Thoracic aorta (tissue), 2 donors: Measurements from ENCODE around the gene EXOC6B. TPM values are rescaled to one million over a fixed set of nuclear protein-coding genes. Genes with fewer than 3 reads are reported as not detected.

Experiments used
- ATAC-seq: fragments of 150-250 bp; one replicate; pipeline ENCODE4 v1.8.0; 2017; ENCODE audit warnings: low read depth; ENCODE audit not compliant: insufficient number of reproducible peaks, low FRiP score
- DNase-seq: peaks from one replicate; pipeline ENCODE4 v3.0.0-alpha.2; 2020; ENCODE audit warnings: low spot score
- H3K27ac ChIP-seq, 2 donors: fragments of 200-600 bp; sonication (generic); 1 replicate in 1 of 2; 2 replicates in 1 of 2; pipeline ENCODE4 v1.5.1; 2016; ENCODE audit warnings: mild to moderate bottlenecking in 2 of 2, moderate library complexity in 2 of 2
- H3K27me3 ChIP-seq: fragments of 200-600 bp; sonication (generic); replicated peaks from 2 replicates; pipeline ENCODE4 v1.6.0; 2016; ENCODE audit warnings: mild to moderate bottlenecking; ENCODE audit not compliant: insufficient read depth
- H3K36me3 ChIP-seq: fragments of 200-600 bp; sonication (generic); one replicate; pipeline ENCODE4 v1.5.1; 2016
- H3K4me1 ChIP-seq, 2 donors: fragments of 200-600 bp; sonication (generic); 1 replicate in 1 of 2; 2 replicates in 1 of 2; pipeline versions ENCODE4 v1.5.1 to v1.6.0; 2016; ENCODE audit warnings: low read depth in 2 of 2, mild to moderate bottlenecking in 1 of 2; ENCODE audit not compliant: control insufficient read depth in 1 of 2
- H3K4me3 ChIP-seq: fragments of 200-600 bp; sonication (generic); 2 replicates; pipeline ENCODE4 v1.5.1; 2016; ENCODE audit warnings: mild to moderate bottlenecking
- H3K9me3 ChIP-seq: fragments of 200-600 bp; sonication (generic); 2 replicates; pipeline ENCODE4 v1.5.1; 2016
- total RNA-seq, 2 donors: library from RNA; depleted of rRNA; stranded (reverse); fragments of >200 nt; gene quantifications; one replicate each; pipeline versions ENCODE4 v1.1.0 to v1.2.3, GENCODE V29; 2016
- TF ChIP-seq, protein P1 (sequence below): fragments of 200-600 bp; sonication (generic); IDR thresholded peaks from one replicate; pipeline ENCODE4 v1.5.1; 2019; ENCODE audit warnings: antibody characterized with exemption

EXOC6B gene
- total RNA-seq, 2 donors from 2014 or later = 29.6 to 44.5 TPM

DNA sequence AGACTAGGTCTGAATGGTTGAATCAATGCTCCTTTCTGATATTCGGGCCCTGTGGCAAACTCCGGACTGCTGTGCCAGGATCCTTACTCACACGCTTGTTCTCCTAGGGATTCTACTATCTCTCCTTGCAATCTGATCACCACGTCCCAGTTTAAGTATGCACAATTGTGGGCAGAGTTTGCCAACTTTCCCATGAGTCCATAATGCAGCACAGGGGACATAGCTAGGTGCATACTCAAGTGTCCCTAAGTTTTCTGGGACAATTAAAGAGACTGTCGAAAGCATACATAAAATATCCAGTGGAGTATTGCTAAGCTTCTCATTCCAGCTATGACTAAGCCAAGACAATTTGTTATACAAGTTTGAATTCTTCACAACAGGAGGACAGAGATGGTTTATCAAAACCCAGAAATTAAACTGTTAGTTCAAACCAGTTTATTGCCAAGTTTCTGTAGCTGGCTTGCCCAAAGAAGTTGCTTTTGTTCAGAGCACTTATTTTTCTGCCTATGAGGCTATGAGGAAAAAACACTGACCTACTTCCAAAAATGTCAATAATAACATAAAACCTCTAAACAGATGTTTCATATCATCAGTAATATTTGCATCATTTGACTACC, 136.1 kb downstream of the EXOC6B start:
- no peaks in the 10 kb centered on the region for H3K36me3 ChIP-seq
- DNase-seq (no peak), ATAC-seq (no peak)
- H3K9me3 ChIP-seq = no peaks in the 10 kb centered on the region
- H3K4me1 ChIP-seq = no peaks in the 10 kb centered on the region
- H3K27ac ChIP-seq = no peak overlapping the region
- H3K27me3 ChIP-seq = no peaks in the 10 kb centered on the region
- H3K4me3 ChIP-seq = no peak overlapping the region
- TF ChIP-seq, protein P1, sequence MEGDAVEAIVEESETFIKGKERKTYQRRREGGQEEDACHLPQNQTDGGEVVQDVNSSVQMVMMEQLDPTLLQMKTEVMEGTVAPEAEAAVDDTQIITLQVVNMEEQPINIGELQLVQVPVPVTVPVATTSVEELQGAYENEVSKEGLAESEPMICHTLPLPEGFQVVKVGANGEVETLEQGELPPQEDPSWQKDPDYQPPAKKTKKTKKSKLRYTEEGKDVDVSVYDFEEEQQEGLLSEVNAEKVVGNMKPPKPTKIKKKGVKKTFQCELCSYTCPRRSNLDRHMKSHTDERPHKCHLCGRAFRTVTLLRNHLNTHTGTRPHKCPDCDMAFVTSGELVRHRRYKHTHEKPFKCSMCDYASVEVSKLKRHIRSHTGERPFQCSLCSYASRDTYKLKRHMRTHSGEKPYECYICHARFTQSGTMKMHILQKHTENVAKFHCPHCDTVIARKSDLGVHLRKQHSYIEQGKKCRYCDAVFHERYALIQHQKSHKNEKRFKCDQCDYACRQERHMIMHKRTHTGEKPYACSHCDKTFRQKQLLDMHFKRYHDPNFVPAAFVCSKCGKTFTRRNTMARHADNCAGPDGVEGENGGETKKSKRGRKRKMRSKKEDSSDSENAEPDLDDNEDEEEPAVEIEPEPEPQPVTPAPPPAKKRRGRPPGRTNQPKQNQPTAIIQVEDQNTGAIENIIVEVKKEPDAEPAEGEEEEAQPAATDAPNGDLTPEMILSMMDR = no peak

- TF ChIP-seq, protein P1 = no peak
- Histone ChIP-seq H3K36me3 (no peaks in the 10 kb centered on the region), H3K27ac (no peak overlapping the region), H3K4me3 (no peak overlapping the region), H3K4me1 (peaks cover 6 to 20% of the 10 kb centered on the region in 2 donors), H3K9me3 (no peaks in the 10 kb centered on the region), H3K27me3 (no peaks in the 10 kb centered on the region)
- DNase-seq (no peak), ATAC-seq (no peak)
Measured at GRCh38 chr2:72685638-72686213, 140.1 kb downstream of the EXOC6B start.

DNA sequence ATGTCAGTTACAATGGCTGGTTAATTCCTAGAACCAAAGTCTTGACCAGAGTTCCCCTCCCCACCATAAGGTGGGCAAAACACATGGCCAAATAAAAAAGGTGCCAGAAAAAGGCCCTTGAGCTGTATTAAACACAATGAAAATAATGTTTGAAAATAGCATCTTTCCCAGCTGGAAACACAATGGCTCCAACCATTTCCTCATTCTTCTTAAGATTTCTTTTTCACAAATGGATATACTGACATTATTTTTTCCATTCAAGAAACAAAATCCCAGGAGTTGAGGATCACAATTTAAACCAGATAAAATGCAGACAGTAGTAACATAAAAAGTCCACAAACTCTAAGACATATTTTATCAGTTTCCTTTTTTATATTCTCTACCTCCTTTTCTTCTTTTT, 143.8 kb downstream of the EXOC6B start:
- no peaks in the 10 kb centered on the region for H3K27me3 ChIP-seq
- H3K27ac ChIP-seq = no peak overlapping the region
- H3K4me1 ChIP-seq = peaks cover 6 to 20% of the 10 kb centered on the region in 2 donors
- H3K4me3 ChIP-seq = no peak overlapping the region
- TF ChIP-seq, protein P1 = no peak
- H3K36me3 ChIP-seq = no peaks in the 10 kb centered on the region
- no peaks in the 10 kb centered on the region for H3K9me3 ChIP-seq
- no peak for ATAC-seq
- DNase-seq = no peak

DNA sequence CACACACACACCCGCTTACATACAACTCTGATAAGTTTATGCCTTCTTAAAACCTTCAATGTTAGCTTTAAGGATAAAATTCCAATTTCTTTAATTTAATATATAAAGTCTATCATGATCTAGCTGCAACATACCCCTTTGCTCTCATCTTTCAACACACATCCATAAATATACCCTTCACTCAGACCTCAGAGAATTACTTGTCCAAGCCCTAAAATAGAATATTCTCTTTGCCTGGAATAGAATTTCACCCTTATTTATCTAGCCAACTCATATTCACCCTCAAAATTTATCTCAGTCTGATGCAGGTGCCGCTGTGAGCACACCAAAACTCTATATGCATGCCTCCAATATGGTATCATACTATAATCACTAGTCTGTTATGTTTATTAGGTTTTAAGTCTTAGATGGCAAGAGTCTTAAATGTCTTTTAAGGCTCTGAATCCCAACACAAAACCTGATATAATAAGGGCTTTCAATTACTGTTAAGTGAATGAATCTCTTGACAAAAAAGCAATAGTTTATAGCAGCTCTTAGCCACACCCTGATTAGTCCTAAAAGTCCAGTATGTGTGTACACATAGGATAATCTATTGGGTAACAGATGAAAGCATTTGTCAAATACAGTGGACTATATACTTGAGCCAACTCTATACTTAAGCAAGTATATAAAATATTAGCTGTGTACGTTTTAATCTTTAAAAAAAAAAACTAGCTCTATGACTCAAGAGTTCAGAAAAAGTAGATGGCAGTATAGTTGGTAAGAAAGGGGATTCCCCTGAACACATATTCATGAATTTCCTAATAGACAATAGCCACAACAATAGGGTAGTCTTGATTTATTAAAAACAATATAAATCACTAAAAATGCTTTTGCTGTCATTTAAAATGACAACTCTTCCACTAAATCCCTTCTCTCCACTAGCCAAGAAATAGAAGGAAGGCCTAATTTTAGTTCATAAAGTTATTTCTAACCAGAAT, 144.5 kb downstream of the EXOC6B start:
- H3K27me3 ChIP-seq = no peaks in the 10 kb centered on the region
- DNase-seq (no peak), ATAC-seq (no peak)
- H3K4me1 ChIP-seq = peaks cover 6 to 20% of the 10 kb centered on the region in 2 donors
- no peak overlapping the region for H3K4me3 ChIP-seq
- H3K9me3 ChIP-seq = no peaks in the 10 kb centered on the region
- TF ChIP-seq, protein P1 = no peak
- H3K27ac ChIP-seq = no peak overlapping the region
- no peaks in the 10 kb centered on the region for H3K36me3 ChIP-seq

- Histone ChIP-seq H3K27me3 (no peaks in the 10 kb centered on the region), H3K27ac (no peak overlapping the region), H3K36me3 (no peaks in the 10 kb centered on the region), H3K4me3 (no peak overlapping the region), H3K4me1 (peaks cover 6 to 20% of the 10 kb centered on the region in 2 donors), H3K9me3 (no peaks in the 10 kb centered on the region)
- ATAC-seq = no peak
- DNase-seq = no peak
- TF ChIP-seq, protein P1 = no peak
Measured at GRCh38 chr2:72678024-72678423, 147.8 kb downstream of the EXOC6B start.
